GM23338 (cell line): ENCODE measurements around the gene GJC1. TPM values are rescaled to one million over a fixed set of nuclear protein-coding genes. Genes with fewer than 3 reads are reported as not detected.
A peak's percentile ranks its signal among the peaks of the same experiment; 100 is the strongest.

Experiments
- ATAC-seq: fragments of 200-7000 bp; cut with Tn5 transposase; 3 replicates; pipeline ENCODE4 v1.9.1; 2020
- DNase-seq: peaks from one replicate; pipeline ENCODE4 v3.0.0-alpha.2; 2015; ENCODE audit warnings: low spot score
- H2AFZ ChIP-seq: fragments of 200-600 bp; sonication (generic); 2 replicates; pipeline ENCODE4 v1.8.0; 2016; ENCODE audit warnings: antibody characterized with exemption, mild to moderate bottlenecking, moderate library complexity
- H3F3A ChIP-seq: fragments of 200-600 bp; sonication (generic); replicated peaks from 2 replicates; pipeline ENCODE4 v1.8.0; 2017; ENCODE audit warnings: antibody characterized with exemption, mixed run types, low read depth
- H3K27ac ChIP-seq: fragments of 200-600 bp; sonication (generic); 2 replicates; pipeline ENCODE4 v1.6.1; 2016; ENCODE audit warnings: low read depth
- H3K27me3 ChIP-seq: fragments of 200-600 bp; sonication (generic); 2 replicates; pipeline ENCODE4 v1.8.0; 2016; ENCODE audit warnings: mild to moderate bottlenecking, mixed run types, moderate library complexity; ENCODE audit not compliant: insufficient read depth
- H3K36me3 ChIP-seq: fragments of 200-600 bp; sonication (generic); 2 replicates; pipeline ENCODE4 v1.8.0; 2016; ENCODE audit warnings: mild to moderate bottlenecking; ENCODE audit not compliant: insufficient read depth
- H3K4me1 ChIP-seq: fragments of 200-600 bp; sonication (generic); 2 replicates; pipeline ENCODE4 v1.8.0; 2016; ENCODE audit warnings: mild to moderate bottlenecking, moderate library complexity; ENCODE audit not compliant: insufficient read depth
- H3K4me2 ChIP-seq: fragments of 200-600 bp; sonication (generic); 2 replicates; pipeline ENCODE4 v1.7.1; 2017; ENCODE audit warnings: mixed run types
- H3K4me3 ChIP-seq: fragments of 200-600 bp; sonication (generic); 2 replicates; pipeline ENCODE4 v1.6.1; 2016; ENCODE audit warnings: mixed run types
- H3K79me2 ChIP-seq: fragments of 200-600 bp; sonication (generic); replicated peaks from 2 replicates; pipeline ENCODE4 v1.8.0; 2017; ENCODE audit warnings: mild to moderate bottlenecking; ENCODE audit not compliant: insufficient read depth
- H3K9me2 ChIP-seq: fragments of 200-600 bp; sonication (generic); 2 replicates; pipeline ENCODE4 v1.8.0; 2017; ENCODE audit not compliant: insufficient read depth
- H4K20me1 ChIP-seq: fragments of 200-600 bp; sonication (generic); replicated peaks from 2 replicates; pipeline ENCODE4 v1.8.0; 2017; ENCODE audit warnings: mild to moderate bottlenecking; ENCODE audit not compliant: insufficient read depth
- H3K27ac Mint-ChIP-seq: 2 replicates; pipeline ENCODE4 v1.8.0; 2020; ENCODE audit warnings: inconsistent platforms, mild to moderate bottlenecking, moderate library complexity, mixed read lengths
- H3K27me3 Mint-ChIP-seq: 3 replicates; pipeline ENCODE4 v1.8.0; 2022; ENCODE audit warnings: low read depth, mild to moderate bottlenecking, moderate library complexity, mixed read lengths, inconsistent platforms; ENCODE audit not compliant: insufficient read depth, poor library complexity
- H3K36me3 Mint-ChIP-seq: 3 replicates; pipeline ENCODE4 v1.8.0; 2021; ENCODE audit warnings: low read depth, mild to moderate bottlenecking, inconsistent platforms, moderate library complexity, mixed read lengths
- H3K4me1 Mint-ChIP-seq: 3 replicates; pipeline ENCODE4 v1.8.0; 2020; ENCODE audit warnings: mild to moderate bottlenecking, inconsistent platforms, mixed read lengths
- H3K4me3 Mint-ChIP-seq: 3 replicates; pipeline ENCODE4 v1.8.0; 2021; ENCODE audit warnings: moderate library complexity, mild to moderate bottlenecking, inconsistent platforms, mixed read lengths
- H3K9me3 Mint-ChIP-seq: 3 replicates; pipeline ENCODE4 v1.8.0; 2020; ENCODE audit warnings: moderate library complexity, mild to moderate bottlenecking, inconsistent platforms, mixed read lengths
- CTCF ChIP-seq, 2 experiments: fragments of 200-600 bp in 1 of 2; sonication (generic) in 1 of 2; conservative IDR thresholded peaks; 2 replicates each; pipeline versions ENCODE4 v1.5.1 to v1.6.1; 2016 to 2017; ENCODE audit warnings: antibody characterized with exemption in 2 of 2, low read depth in 2 of 2, mild to moderate bottlenecking in 2 of 2, moderate library complexity in 1 of 2
- NANOG ChIP-seq: IDR thresholded peaks from 2 replicates; pipeline ENCODE4 v1.6.1; 2016; ENCODE audit warnings: antibody characterized with exemption, borderline replicate concordance
- POLR2AphosphoS5 ChIP-seq: IDR thresholded peaks from 2 replicates; pipeline ENCODE4 v1.6.1; 2016; ENCODE audit warnings: antibody characterized with exemption, low read depth
- REST ChIP-seq: IDR thresholded peaks from one replicate; pipeline ENCODE4 v1.6.1; 2018; ENCODE audit warnings: antibody characterized with exemption; ENCODE audit not compliant: unreplicated experiment
- ZNF462 ChIP-seq: fragments of 250-450 bp; sonication (Bioruptor Pico); IDR thresholded peaks from 2 replicates; pipeline ENCODE4 v1.5.0; 2020; ENCODE audit warnings: mild to moderate bottlenecking, moderate library complexity
- polyA plus RNA-seq: library from polyadenylated mRNA; unstranded; fragments of >200 nt; fragmentation: Nextera tagmentation; extraction: Ambion mirVana; gene quantifications from 2 replicates; pipeline ENCODE4 v1.2.1, GENCODE V29; 2016
- total RNA-seq: library from RNA; depleted of rRNA; stranded (reverse); fragments of >200 nt; shearing (Covaris generic); gene quantifications from 2 replicates; pipeline ENCODE4 v1.2.3, GENCODE V29; 2014

GJC1 gene
- total and polyA plus RNA-seq, 2 experiments from 2014 or later: 34.7 to 99.2 TPM

GRCh38 chr17:44878627-44879221 is 48.6 kb upstream of the GJC1 start:
- Histone ChIP-seq H3F3A (peaks cover 22% of the 10 kb centered on the region; the same call in 1 of the 2 replicates), H3K9me2 (no peaks in the 10 kb centered on the region), H3K4me1 (no peaks in the 10 kb centered on the region), H2AFZ (no peak overlapping the region), H3K27ac (no peak overlapping the region), H4K20me1 (peaks cover 5% of the 10 kb centered on the region), H3K27me3 (no peaks in the 10 kb centered on the region), H3K4me2 (no peak overlapping the region), H3K79me2 (no peaks in the 10 kb centered on the region; the same call in 1 of the 2 replicates), H3K4me3 (no peak overlapping the region), H3K36me3 (peaks cover 77% of the 10 kb centered on the region)
- H3K27ac Mint-ChIP-seq: no peak overlapping the region; the same call in 1 of the 2 replicates
- TF ChIP-seq CTCF (conservative IDR thresholded peaks at IDR 0.05; ENCODE audit: low read depth in 2 of 2) (peak; percentile 68 to 84), POLR2AphosphoS5 (no peak)
- ATAC-seq (no peak), DNase-seq (peak; percentile 72)
- H3K4me3 Mint-ChIP-seq: no peak overlapping the region
- H3K4me1 Mint-ChIP-seq: no peaks in the 10 kb centered on the region
- no peaks in the 10 kb centered on the region for H3K9me3 Mint-ChIP-seq
- peaks cover 3% of the 10 kb centered on the region for H3K27me3 Mint-ChIP-seq
- peaks cover 80% of the 10 kb centered on the region for H3K36me3 Mint-ChIP-seq

- H3K27me3 Mint-ChIP-seq: peaks cover 3% of the 10 kb centered on the region
- Histone ChIP-seq H3K79me2 (no peaks in the 10 kb centered on the region; the same call in 1 of the 2 replicates), H3K27ac (no peak overlapping the region), H2AFZ (no peak overlapping the region), H3K9me2 (no peaks in the 10 kb centered on the region), H3K36me3 (peaks cover 72% of the 10 kb centered on the region), H3K4me3 (no peak overlapping the region), H4K20me1 (peaks cover 5% of the 10 kb centered on the region), H3F3A (peaks cover 18% of the 10 kb centered on the region; the same call in 1 of the 2 replicates), H3K27me3 (no peaks in the 10 kb centered on the region), H3K4me1 (no peaks in the 10 kb centered on the region), H3K4me2 (no peak overlapping the region)
- H3K27ac Mint-ChIP-seq: no peak overlapping the region
- no peaks in the 10 kb centered on the region for H3K9me3 Mint-ChIP-seq
- DNase-seq (no peak), ATAC-seq (no peak)
- H3K36me3 Mint-ChIP-seq: peaks cover 72% of the 10 kb centered on the region
- TF ChIP-seq ZNF462 (CRISPR knock-in tag): no peak
- no peak for TF ChIP-seq REST
- no peak for TF ChIP-seq CTCF (conservative IDR thresholded peaks at IDR 0.05; ENCODE audit: low read depth in 2 of 2)
- TF ChIP-seq NANOG: no peak
- H3K4me3 Mint-ChIP-seq: no peak overlapping the region
- no peaks in the 10 kb centered on the region for H3K4me1 Mint-ChIP-seq
Measured at GRCh38 chr17:44877121-44877520, 47.0 kb upstream of the GJC1 start.
